HepG2 (cell line): ENCODE results near the gene RFC1. TPM values are rescaled to one million over a fixed set of nuclear protein-coding genes. Genes with fewer than 3 reads are reported as not detected.

Experiments
- ATAC-seq: fragments of 200-7000 bp; cut with Tn5 transposase; 3 replicates; pipeline ENCODE4 v1.9.1; 2020; ENCODE audit warnings: mild to moderate bottlenecking, moderate library complexity
- BruUV-seq: library from RNA; stranded (reverse); fragments of 400-500 nt; replicated peaks from 2 replicates; lab custom pipeline; 2021; lab: Mats Ljungman, UMichigan
- CTCF ChIA-PET: fragments of 300-600 bp; formaldehyde crosslinking; extraction: SDS; loops from one replicate; lab custom pipeline; 2021; ENCODE audit warnings: low total read pairs, inconsistent platforms, low intra/inter-chr PET ratio; lab: Yijun Ruan, JAX
- POLR2A ChIA-PET: fragments of 350-600 bp; sonication (Branson Sonifier 250); formaldehyde crosslinking; loops from one replicate; lab custom pipeline; 2020; ENCODE audit warnings: antibody characterized with exemption, inconsistent platforms; lab: Yijun Ruan, JAX
- DNase-seq: peaks from one replicate; pipeline ENCODE4 v3.0.0-alpha.2; 2015; ENCODE audit warnings: low spot score
- FAIRE-seq: peaks from 3 replicates; lab custom pipeline; 2011; peaks lifted over from hg19 to GRCh38; lab: Jason Lieb, UNC
- H2AFZ ChIP-seq: one replicate; pipeline ENCODE4 v1.6.1; 2011; ENCODE audit warnings: low read length, inconsistent platforms
- H3K27ac ChIP-seq: fragments of 300-600 bp; 3 replicates; pipeline ENCODE4 v1.8.0; 2011; ENCODE audit warnings: mixed run types, mild to moderate bottlenecking, mixed read lengths, low read length, inconsistent platforms; ENCODE audit not compliant: insufficient read depth; ENCODE audit errors: extremely low read length
- H3K27me3 ChIP-seq, 2 experiments: fragments of 200-600 bp in 1 of 2; 2 replicates in 1 of 2; 3 replicates in 1 of 2; pipeline versions ENCODE4 v1.6.0 to v1.8.0; 2011; ENCODE audit warnings: low read length in 2 of 2, mild to moderate bottlenecking in 2 of 2, moderate library complexity in 2 of 2, inconsistent platforms in 1 of 2; ENCODE audit not compliant: insufficient read depth in 2 of 2, control insufficient read depth in 1 of 2
- H3K36me3 ChIP-seq, 2 experiments: fragments of 200-600 bp in 1 of 2; replicated peaks in 1 of 2; 2 replicates in 1 of 2; 3 replicates in 1 of 2; pipeline versions ENCODE4 v1.5.1 to v1.8.0; 2011; ENCODE audit warnings: low read length in 2 of 2, inconsistent platforms in 1 of 2; ENCODE audit not compliant: insufficient read depth in 2 of 2, control insufficient read depth in 1 of 2
- H3K4me1 ChIP-seq: 2 replicates; pipeline ENCODE4 v1.5.1; 2012; ENCODE audit warnings: low read length, inconsistent platforms; ENCODE audit not compliant: insufficient read depth
- H3K4me2 ChIP-seq: 2 replicates; pipeline ENCODE4 v1.6.0; 2011; ENCODE audit warnings: low read depth, low read length, inconsistent platforms
- H3K4me3 ChIP-seq, 3 experiments: fragments of 200-600 bp in 1 of 3; sonication (generic), shearing (Covaris generic) in 1 of 3; replicated peaks in 1 of 3; 2 replicates each; pipeline ENCODE4 v1.5.1; 2011 to 2016; ENCODE audit warnings: low read length in 3 of 3, inconsistent platforms in 2 of 3, low read depth in 2 of 3, mild to moderate bottlenecking in 2 of 3, control low read depth in 1 of 3, mixed read lengths in 1 of 3; ENCODE audit not compliant: insufficient read depth in 1 of 3
- H3K79me2 ChIP-seq: one replicate; pipeline ENCODE4 v1.6.1; 2011; ENCODE audit warnings: low read length, inconsistent platforms; ENCODE audit not compliant: insufficient read depth
- H3K9ac ChIP-seq: 2 replicates; pipeline ENCODE4 v1.6.0; 2011; ENCODE audit warnings: mild to moderate bottlenecking, low read depth, low read length, inconsistent platforms; ENCODE audit not compliant: insufficient read depth
- H3K9me3 ChIP-seq: 2 replicates; pipeline ENCODE4 v1.5.1; 2012; ENCODE audit warnings: mild to moderate bottlenecking, low read length
- H4K20me1 ChIP-seq: 2 replicates; pipeline ENCODE4 v1.6.0; 2011; ENCODE audit warnings: inconsistent platforms, mild to moderate bottlenecking, low read length, moderate library complexity; ENCODE audit not compliant: insufficient read depth
- ATRX ChIP-seq: sonication (generic); formaldehyde crosslinking; IDR thresholded peaks from 2 replicates; pipeline ENCODE4 v1.4.0; 2020; ENCODE audit warnings: missing genetic modification reagents, borderline replicate concordance
- ISL2 ChIP-seq: sonication (generic); formaldehyde crosslinking; IDR thresholded peaks from 2 replicates; pipeline ENCODE4 v1.5.0; 2020; ENCODE audit warnings: missing genetic modification reagents
- MAF1 ChIP-seq: sonication (generic); formaldehyde crosslinking; IDR thresholded peaks from 2 replicates; pipeline ENCODE4 v1.5.0; 2020; ENCODE audit warnings: missing genetic modification reagents, borderline replicate concordance
- MZF1 ChIP-seq: sonication (generic); formaldehyde crosslinking; IDR thresholded peaks from 2 replicates; pipeline ENCODE4 v1.8.1; 2023; ENCODE audit warnings: mild to moderate bottlenecking, missing genetic modification reagents, borderline replicate concordance
- STAG1 ChIP-seq: sonication (generic); formaldehyde crosslinking; IDR thresholded peaks from 2 replicates; pipeline ENCODE4 v1.4.0; 2020; ENCODE audit warnings: missing genetic modification reagents
- WGBS: methylation state at CpG from one replicate; pipeline ENCODE4 v1.1.6; 2017; ENCODE audit warnings: low lambda C conversion rate; 5-methylcytosine and 5-hydroxymethylcytosine counted together
- in situ Hi-C: cut with HindIII; loops from 2 replicates; pipeline ENCODE4 v1.10.0; 2017; ENCODE audit warnings: low pct_unique_long_range_greater_than_20kb; ENCODE audit not compliant: extremely low pct_ligation_motif_present
- intact Hi-C: fragments of 100-400 bp; cut with micrococcal nuclease; formaldehyde crosslinking; loops from one replicate; pipeline ENCODE4 v1.10.0; 2022; ENCODE audit not compliant: unreplicated experiment
- polyA plus RNA-seq, 8 experiments: library from polyadenylated mRNA; depleted of rRNA in 3 of 8; stranded (reverse) in 7 of 8; unstranded in 1 of 8; fragments of >200 nt; fragmentation: Illumina TruSeq in 4 of 8; extraction: Trizol in 4 of 8; gene quantifications; 2 replicates each; pipeline versions ENCODE4 v1.2.1 to v1.2.3, GENCODE V29; 2011 to 2016; ENCODE audit warnings: low read depth in 4 of 8, missing spikeins in 1 of 8, mixed read lengths in 1 of 8; ENCODE audit not compliant: insufficient read depth in 1 of 8
- total RNA-seq, 5 experiments: library from RNA; depleted of rRNA; stranded (reverse); fragments of >200 nt; fragmentation: Illumina TruSeq; extraction: Trizol; gene quantifications; 2 replicates each; pipeline ENCODE4 v1.2.3, GENCODE V29; 2016; ENCODE audit warnings: low read depth in 1 of 5

Gene RFC1
- total and polyA plus RNA-seq, 2 of the 13 experiments (the other 11 are each of a cell fraction or from before 2014, with no cell fraction given): 15.9 to 78.8 TPM

- Histone ChIP-seq H2AFZ (no peak overlapping the region), H3K27ac (no peak overlapping the region), H3K36me3 (peaks cover 14 to 52% of the 10 kb centered on the region in 2 experiments), H3K4me1 (no peaks in the 10 kb centered on the region), H3K27me3 (no peaks in the 10 kb centered on the region), H3K4me3 (no peak overlapping the region), H3K79me2 (no peaks in the 10 kb centered on the region), H3K9ac (no peak overlapping the region), H3K4me2 (no peak overlapping the region), H4K20me1 (no peaks in the 10 kb centered on the region), H3K9me3 (no peaks in the 10 kb centered on the region)
- ATAC-seq (peak; percentile 16; the same call in 1 of the 3 replicates), DNase-seq (no peak), FAIRE-seq (no peak)
- BruUV-seq: no TSS peak
- POLR2A ChIA-PET: no interaction called here
- CTCF ChIA-PET: no interaction called here
- TF ChIP-seq MAF1 (no peak), MZF1 (CRISPR knock-in tag) (no peak)
- intact Hi-C loops (no loop called here), in situ Hi-C loops (no loop called here)
- WGBS: 97% methylated on average over 2 of the region's 2 CpGs
Measured at GRCh38 chr4:39285853-39286252, 80.3 kb downstream of the RFC1 start.

GRCh38 chr4:39285111-39285795 is 80.9 kb downstream of the RFC1 start:
- H3K79me2 ChIP-seq: no peaks in the 10 kb centered on the region
- no peak overlapping the region for H3K9ac ChIP-seq
- no peaks in the 10 kb centered on the region for H4K20me1 ChIP-seq
- intact Hi-C loops (no loop called here), in situ Hi-C loops (no loop called here)
- no peak overlapping the region for H2AFZ ChIP-seq
- no peaks in the 10 kb centered on the region for H3K4me1 ChIP-seq
- peaks cover 14 to 49% of the 10 kb centered on the region in 2 experiments for H3K36me3 ChIP-seq
- FAIRE-seq: no peak
- no peak for DNase-seq
- POLR2A ChIA-PET: no interaction called here
- peak; percentile 34 for ATAC-seq
- CTCF ChIA-PET: no interaction called here
- peak; percentile 16; the same call in 1 of the 2 replicates for TF ChIP-seq STAG1
- no peak for TF ChIP-seq ATRX
- TF ChIP-seq ISL2 (CRISPR knock-in tag): no peak
- no TSS peak for BruUV-seq
- H3K4me3 ChIP-seq: no peak overlapping the region
- no peaks in the 10 kb centered on the region for H3K27me3 ChIP-seq
- H3K9me3 ChIP-seq: no peaks in the 10 kb centered on the region
- H3K27ac ChIP-seq: no peak overlapping the region
- 72% methylated on average over 7 of the region's 7 CpGs for whole genome bisulfite sequencing
- no peak overlapping the region for H3K4me2 ChIP-seq
